ENCODE data around the gene MIF.

The MIF gene

GRCh38 chr22:23875801-23876200 is 18.4 kb upstream of the MIF start:
- DNase-seq (ENCODE audit: low spot score) (no peak), FAIRE-seq (no peak)

GRCh38 chr22:23877566-23877965 is 16.6 kb upstream of the MIF start:
- DNase-seq (ENCODE audit: low spot score) (no peak), FAIRE-seq (no peak)

- DNase-seq (ENCODE audit: low spot score) (no peak), FAIRE-seq (no peak)
Measured at GRCh38 chr22:23878219-23878618, 16.0 kb upstream of the MIF start.

- no peak for DNase-seq (ENCODE audit: low spot score)
- no peak for FAIRE-seq
Measured at GRCh38 chr22:23882370-23882769, 11.8 kb upstream of the MIF start.

- no peak for FAIRE-seq
- DNase-seq (ENCODE audit: low spot score), result no peak
Measured at GRCh38 chr22:23883658-23884057, 10.5 kb upstream of the MIF start.

- FAIRE-seq, result no peak
Measured at GRCh38 chr22:23884140-23884539, 10.0 kb upstream of the MIF start.

GRCh38 chr22:23888615-23889401 is 5.4 kb upstream of the MIF start:
- DNase-seq (ENCODE audit: low spot score) (peak; percentile 7), FAIRE-seq (no peak)

More at GRCh38 chr22:23884140-23884539, 10.0 kb upstream of the MIF start:
- no peak for DNase-seq (ENCODE audit: low spot score)

- no peak for DNase-seq (ENCODE audit: low spot score)
- FAIRE-seq, result no peak
Measured at GRCh38 chr22:23889620-23890019, 4.6 kb upstream of the MIF start.

GRCh38 chr22:23891726-23892125 is 2.5 kb upstream of the MIF start:
- DNase-seq (ENCODE audit: low spot score) (no peak), FAIRE-seq (no peak)

GRCh38 chr22:23892130-23892529 is 2.1 kb upstream of the MIF start:
- FAIRE-seq (no peak), DNase-seq (ENCODE audit: low spot score) (no peak)

GRCh38 chr22:23892706-23893105 is 1.5 kb upstream of the MIF start:
- no peak for DNase-seq (ENCODE audit: low spot score)
- no peak for FAIRE-seq

GRCh38 chr22:23893121-23893944 is 850 bp upstream of the MIF start:
- DNase-seq (ENCODE audit: low spot score), result no peak
- no peak for FAIRE-seq

GRCh38 chr22:23894710-23895598 is 771 bp downstream of the MIF start:
- FAIRE-seq (no peak), DNase-seq (ENCODE audit: low spot score) (peak; percentile 77)

- FAIRE-seq (no peak), DNase-seq (ENCODE audit: low spot score) (no peak)
Measured at GRCh38 chr22:23895599-23896144, 1.5 kb downstream of the MIF start.

GRCh38 chr22:23896166-23896522 is 2.0 kb downstream of the MIF start:
- no peak for FAIRE-seq

GRCh38 chr22:23896523-23897186 is 2.5 kb downstream of the MIF start:
- no peak for DNase-seq (ENCODE audit: low spot score)
- FAIRE-seq, result no peak

More at GRCh38 chr22:23896166-23896522, 2.0 kb downstream of the MIF start:
- no peak for DNase-seq (ENCODE audit: low spot score)

- DNase-seq (ENCODE audit: low spot score) (no peak), FAIRE-seq (no peak)
Measured at GRCh38 chr22:23897320-23897719, 3.1 kb downstream of the MIF start.

GRCh38 chr22:23898006-23898974 is 4.1 kb downstream of the MIF start:
- no peak for DNase-seq (ENCODE audit: low spot score)

GRCh38 chr22:23899042-23899745 is 5.0 kb downstream of the MIF start:
- DNase-seq (ENCODE audit: low spot score) (no peak), FAIRE-seq (no peak)

More at GRCh38 chr22:23898006-23898974, 4.1 kb downstream of the MIF start:
- FAIRE-seq, result no peak
